Measurements from ENCODE around the gene SPATS2L. TPM values are rescaled to one million over a fixed set of nuclear protein-coding genes. Genes with fewer than 3 reads are reported as not detected.

SPATS2L gene
- total RNA-seq, 1 donor from 2014 or later: 77.3 TPM

DNA sequence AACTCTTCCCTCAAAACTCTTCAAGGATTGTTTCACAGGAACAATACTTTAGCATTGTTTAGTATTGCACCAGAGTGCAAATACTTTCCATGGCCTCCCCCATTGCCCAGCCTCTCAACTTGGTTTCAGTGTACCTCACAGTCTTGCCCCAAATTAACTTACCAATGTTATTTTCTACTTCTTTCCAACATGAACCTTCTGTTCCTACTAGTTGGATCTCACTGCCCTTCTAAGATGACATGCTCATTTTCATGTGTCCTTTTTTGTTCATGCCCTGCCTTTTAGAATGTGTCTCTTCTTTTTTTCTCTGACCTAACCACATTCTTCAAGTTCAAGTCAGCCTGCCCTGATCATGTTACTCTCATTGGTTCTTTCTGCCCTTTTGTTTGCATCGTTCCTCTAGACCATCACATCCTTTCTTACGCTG lies 4.1 kb downstream of the SPATS2L start:
- no peaks in the 10 kb centered on the region for H3K27me3 ChIP-seq (ENCODE audit: control insufficient read depth, insufficient read depth, low read length)
- no peak for DNase-seq (ENCODE audit: low read depth)
- no peaks in the 10 kb centered on the region for H3K36me3 ChIP-seq (ENCODE audit: control insufficient read depth, insufficient read depth, low read length)
- TF ChIP-seq, protein P1, sequence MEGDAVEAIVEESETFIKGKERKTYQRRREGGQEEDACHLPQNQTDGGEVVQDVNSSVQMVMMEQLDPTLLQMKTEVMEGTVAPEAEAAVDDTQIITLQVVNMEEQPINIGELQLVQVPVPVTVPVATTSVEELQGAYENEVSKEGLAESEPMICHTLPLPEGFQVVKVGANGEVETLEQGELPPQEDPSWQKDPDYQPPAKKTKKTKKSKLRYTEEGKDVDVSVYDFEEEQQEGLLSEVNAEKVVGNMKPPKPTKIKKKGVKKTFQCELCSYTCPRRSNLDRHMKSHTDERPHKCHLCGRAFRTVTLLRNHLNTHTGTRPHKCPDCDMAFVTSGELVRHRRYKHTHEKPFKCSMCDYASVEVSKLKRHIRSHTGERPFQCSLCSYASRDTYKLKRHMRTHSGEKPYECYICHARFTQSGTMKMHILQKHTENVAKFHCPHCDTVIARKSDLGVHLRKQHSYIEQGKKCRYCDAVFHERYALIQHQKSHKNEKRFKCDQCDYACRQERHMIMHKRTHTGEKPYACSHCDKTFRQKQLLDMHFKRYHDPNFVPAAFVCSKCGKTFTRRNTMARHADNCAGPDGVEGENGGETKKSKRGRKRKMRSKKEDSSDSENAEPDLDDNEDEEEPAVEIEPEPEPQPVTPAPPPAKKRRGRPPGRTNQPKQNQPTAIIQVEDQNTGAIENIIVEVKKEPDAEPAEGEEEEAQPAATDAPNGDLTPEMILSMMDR (IDR thresholded peaks at IDR 0.05; ENCODE audit: insufficient read depth, low read length, poor library complexity, severe bottlenecking): no peak
- H3K4me3 ChIP-seq (ENCODE audit: low read depth, low read length): no peak overlapping the region

DNA sequence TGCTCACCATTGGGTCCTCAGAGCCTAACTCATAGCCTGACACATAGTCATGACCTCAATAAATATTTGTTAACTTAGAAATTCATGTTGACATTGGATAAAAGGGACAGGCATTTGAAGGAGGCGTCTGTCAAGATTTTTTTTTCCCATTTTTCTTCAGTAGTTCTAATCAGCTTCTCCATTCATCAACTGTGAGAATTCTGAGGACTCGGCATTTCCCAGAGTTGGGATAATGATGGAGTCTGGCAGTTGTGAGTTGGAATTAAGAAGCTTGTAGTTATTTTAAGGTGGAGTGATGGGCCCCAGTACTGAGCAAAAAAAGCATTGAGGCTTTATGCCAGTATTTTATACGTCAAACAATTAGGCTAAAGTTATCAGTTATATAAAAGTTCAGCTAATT lies 4.6 kb downstream of the SPATS2L start:
- H3K4me3 ChIP-seq (ENCODE audit: low read depth, low read length): no peak overlapping the region
- DNase-seq (ENCODE audit: low read depth): no peak
- H3K36me3 ChIP-seq (ENCODE audit: control insufficient read depth, insufficient read depth, low read length): no peaks in the 10 kb centered on the region
- TF ChIP-seq, protein P1 (IDR thresholded peaks at IDR 0.05; ENCODE audit: insufficient read depth, low read length, poor library complexity, severe bottlenecking): no peak
- no peaks in the 10 kb centered on the region for H3K27me3 ChIP-seq (ENCODE audit: control insufficient read depth, insufficient read depth, low read length)

DNA sequence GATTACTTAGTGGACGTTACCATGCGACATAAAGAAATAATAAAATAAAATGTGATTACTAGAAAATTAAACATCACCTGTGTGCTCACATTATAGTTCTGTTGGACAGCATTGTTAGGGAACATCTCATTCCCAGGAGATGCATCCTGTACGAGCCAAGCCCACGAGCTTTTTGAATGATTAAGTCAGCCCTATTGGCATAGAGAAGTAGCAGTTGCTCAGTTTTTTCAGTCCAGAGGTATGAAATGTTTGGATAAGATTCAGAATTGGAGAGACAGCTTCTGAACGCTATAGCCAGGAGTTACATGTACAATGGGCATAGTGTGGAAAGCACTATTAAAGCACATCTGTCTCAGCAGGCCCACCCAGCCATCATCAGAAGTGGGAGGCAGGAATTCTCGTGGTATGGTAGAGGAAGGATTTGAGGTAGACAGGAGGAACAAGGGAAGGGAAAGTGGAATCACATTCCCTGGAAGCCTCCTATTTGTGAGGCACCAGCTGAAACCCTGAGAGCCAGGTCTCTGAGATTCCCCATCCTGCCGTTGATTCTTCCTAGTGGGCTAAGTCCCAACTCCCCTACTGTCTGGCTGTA lies 8.6 kb downstream of the SPATS2L start:
- Histone ChIP-seq H3K36me3 (ENCODE audit: control insufficient read depth, insufficient read depth, low read length) (no peaks in the 10 kb centered on the region), H3K27me3 (ENCODE audit: control insufficient read depth, insufficient read depth, low read length) (no peaks in the 10 kb centered on the region), H3K4me3 (ENCODE audit: low read depth, low read length) (no peak overlapping the region)
- TF ChIP-seq, protein P1 (IDR thresholded peaks at IDR 0.05; ENCODE audit: insufficient read depth, low read length, poor library complexity, severe bottlenecking): no peak
- DNase-seq (ENCODE audit: low read depth): no peak

DNA sequence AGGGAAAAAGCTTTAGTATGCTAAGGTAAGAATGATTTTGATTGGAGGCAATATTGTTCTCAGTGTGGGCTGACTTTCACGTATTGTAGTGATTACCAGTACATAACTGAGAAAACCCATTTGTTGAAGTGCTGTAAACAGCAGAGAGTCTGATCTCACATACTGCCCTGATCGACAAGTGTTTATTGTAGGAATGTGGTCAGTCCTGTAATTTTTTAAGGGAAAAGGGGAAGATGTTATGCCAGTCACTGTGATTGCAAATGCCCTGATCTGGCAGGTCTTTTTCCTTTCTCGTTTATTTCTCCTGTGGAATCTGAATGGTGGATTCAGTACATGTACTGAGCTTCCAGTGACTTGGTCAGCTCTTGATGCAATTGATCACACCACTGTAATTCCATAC lies 11.5 kb downstream of the SPATS2L start:
- H3K36me3 ChIP-seq (ENCODE audit: control insufficient read depth, insufficient read depth, low read length): no peaks in the 10 kb centered on the region
- no peak for DNase-seq (ENCODE audit: low read depth)
- H3K27me3 ChIP-seq (ENCODE audit: control insufficient read depth, insufficient read depth, low read length): no peaks in the 10 kb centered on the region
- no peak overlapping the region for H3K4me3 ChIP-seq (ENCODE audit: low read depth, low read length)
- TF ChIP-seq, protein P1 (IDR thresholded peaks at IDR 0.05; ENCODE audit: insufficient read depth, low read length, poor library complexity, severe bottlenecking): no peak

DNA sequence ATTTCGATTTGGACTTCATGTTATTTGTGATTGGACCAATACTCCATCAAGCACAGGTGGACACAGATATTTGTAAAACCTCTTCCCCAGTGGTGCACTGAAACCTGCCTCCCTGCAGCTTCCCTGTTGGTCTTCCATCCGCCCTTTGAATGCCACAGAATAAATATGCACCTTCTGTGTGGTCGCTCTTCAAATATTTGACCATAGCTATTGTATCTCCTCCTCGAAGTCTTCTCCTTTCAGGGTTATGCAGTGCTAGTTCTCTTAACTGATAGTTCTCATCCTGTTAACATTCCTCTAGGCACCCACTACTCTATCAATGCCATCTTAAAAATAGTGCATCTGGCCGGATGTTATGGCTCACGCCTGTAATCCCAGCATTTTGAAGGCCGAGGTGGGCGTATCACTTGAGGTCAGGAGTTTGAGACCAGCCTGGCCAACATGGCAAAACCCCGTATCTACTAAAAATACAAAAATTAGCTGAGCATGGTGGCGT lies 12.5 kb downstream of the SPATS2L start:
- DNase-seq (ENCODE audit: low read depth): no peak
- Histone ChIP-seq H3K27me3 (ENCODE audit: control insufficient read depth, insufficient read depth, low read length) (no peaks in the 10 kb centered on the region), H3K36me3 (ENCODE audit: control insufficient read depth, insufficient read depth, low read length) (no peaks in the 10 kb centered on the region), H3K4me3 (ENCODE audit: low read depth, low read length) (no peak overlapping the region)
- TF ChIP-seq, protein P1 (IDR thresholded peaks at IDR 0.05; ENCODE audit: insufficient read depth, low read length, poor library complexity, severe bottlenecking): no peak
